A549 treated with ZK216348 at 1 μM for 4 hours (cell line): ENCODE results near the gene GGNBP2. TPM values are rescaled to one million over a fixed set of nuclear protein-coding genes. Genes with fewer than 3 reads are reported as not detected.

ENCODE experiments used
- total RNA-seq: library from RNA; stranded (reverse); fragments of 200-300 nt; extraction: Qiagen RNA extraction; gene quantifications from 5 replicates; pipeline ENCODE4 v1.2.3, GENCODE V29; 2022; ENCODE audit warnings: low read depth

Gene GGNBP2, protein sequence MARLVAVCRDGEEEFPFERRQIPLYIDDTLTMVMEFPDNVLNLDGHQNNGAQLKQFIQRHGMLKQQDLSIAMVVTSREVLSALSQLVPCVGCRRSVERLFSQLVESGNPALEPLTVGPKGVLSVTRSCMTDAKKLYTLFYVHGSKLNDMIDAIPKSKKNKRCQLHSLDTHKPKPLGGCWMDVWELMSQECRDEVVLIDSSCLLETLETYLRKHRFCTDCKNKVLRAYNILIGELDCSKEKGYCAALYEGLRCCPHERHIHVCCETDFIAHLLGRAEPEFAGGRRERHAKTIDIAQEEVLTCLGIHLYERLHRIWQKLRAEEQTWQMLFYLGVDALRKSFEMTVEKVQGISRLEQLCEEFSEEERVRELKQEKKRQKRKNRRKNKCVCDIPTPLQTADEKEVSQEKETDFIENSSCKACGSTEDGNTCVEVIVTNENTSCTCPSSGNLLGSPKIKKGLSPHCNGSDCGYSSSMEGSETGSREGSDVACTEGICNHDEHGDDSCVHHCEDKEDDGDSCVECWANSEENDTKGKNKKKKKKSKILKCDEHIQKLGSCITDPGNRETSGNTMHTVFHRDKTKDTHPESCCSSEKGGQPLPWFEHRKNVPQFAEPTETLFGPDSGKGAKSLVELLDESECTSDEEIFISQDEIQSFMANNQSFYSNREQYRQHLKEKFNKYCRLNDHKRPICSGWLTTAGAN
- total RNA-seq, result 57.6 to 81.3 TPM (median 63.4 TPM) in 5 replicates

DNA sequence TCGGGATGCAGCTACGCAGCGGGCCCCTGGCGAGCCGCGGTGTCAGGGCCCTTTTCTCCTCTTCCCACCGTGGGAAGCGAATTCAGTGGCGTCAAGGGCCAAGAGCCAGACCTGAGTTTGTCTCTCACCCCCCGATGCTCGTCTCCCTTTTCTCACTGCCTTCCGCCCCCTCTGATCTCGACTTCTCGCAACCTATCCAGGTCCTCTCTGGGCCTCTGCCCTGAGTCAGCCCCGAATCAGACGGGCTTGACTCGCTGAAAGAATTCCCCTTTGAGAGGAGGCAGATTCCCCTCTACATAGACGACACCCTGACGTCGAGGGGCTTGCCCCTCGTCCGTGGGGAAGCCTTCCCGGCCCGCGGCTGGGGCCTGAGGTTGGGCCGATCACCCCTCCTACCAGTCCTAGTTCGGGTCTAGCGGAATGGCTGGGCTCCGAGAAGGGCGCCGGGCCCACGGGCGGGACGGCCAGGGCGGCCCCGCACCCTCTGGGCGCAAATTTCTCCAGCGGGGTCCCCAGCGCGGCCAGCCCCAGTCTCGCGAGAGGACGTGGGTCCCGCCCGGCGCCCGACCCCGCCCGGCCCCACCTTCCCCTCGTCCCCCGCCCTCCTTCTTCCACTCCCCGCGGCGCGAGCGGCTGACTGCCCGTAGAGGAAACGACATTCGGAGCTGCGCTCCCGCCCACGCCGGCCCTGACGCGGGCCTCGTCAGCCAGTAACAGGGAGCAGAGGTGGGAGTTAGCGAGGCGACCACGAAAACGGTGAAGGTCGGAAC is at the start of gene GGNBP2:
GGNBP2 (plus strand) TSS at position 613 of the 770 bp plus-strand sequence. CDS start 806 bp downstream, outside the sequence.

DNA sequence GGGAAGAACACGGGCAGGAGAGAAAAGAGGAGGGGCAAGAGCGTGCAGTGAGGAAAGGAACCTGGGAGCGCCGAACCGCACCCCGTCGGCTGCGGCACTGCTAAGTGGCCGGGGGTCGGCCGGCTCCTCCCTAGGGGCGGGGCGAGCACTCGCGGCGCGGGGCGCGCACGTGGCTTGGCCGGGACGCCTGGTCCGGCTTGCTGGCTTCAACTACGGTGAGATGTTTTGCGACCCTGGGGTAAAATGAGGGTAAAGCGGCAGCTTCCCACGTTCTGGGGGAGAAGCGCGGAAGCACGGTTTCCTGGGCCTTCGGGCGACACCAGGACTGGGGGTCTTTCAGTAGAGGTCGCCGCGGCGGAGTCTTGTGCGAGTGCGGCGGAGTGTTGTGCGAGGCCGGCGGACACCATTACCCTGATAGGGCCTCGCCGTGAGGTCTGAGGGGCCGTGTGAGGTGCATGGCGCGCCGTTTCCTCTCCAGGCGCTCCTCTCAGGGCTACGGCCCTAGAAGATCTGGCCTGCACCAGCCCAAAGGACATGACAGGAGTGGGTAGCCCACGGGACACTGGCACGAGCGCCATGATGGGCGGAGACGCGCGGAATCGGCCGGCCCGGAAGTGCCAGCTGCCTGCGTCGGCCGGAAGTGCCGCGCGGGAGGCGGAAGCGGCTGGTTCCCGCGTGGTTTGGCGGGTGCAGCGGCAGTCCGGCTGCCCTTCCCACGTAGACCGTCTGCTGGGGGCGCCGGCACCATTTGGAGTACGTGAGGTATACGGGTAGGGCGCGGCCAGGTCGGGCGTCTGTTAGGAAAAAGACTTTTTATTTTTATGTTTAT is 9.7 kb upstream of the GGNBP2 start, which contains the start of the genes MYO19 and PIGW:
MYO19 (minus strand) TSS at position 29 of the 829 bp plus-strand sequence. CDS start 2,330 bp downstream, outside the sequence.
PIGW (plus strand) TSS at position 148 of the 829 bp plus-strand sequence. CDS start 2,115 bp downstream, outside the sequence.

DNA sequence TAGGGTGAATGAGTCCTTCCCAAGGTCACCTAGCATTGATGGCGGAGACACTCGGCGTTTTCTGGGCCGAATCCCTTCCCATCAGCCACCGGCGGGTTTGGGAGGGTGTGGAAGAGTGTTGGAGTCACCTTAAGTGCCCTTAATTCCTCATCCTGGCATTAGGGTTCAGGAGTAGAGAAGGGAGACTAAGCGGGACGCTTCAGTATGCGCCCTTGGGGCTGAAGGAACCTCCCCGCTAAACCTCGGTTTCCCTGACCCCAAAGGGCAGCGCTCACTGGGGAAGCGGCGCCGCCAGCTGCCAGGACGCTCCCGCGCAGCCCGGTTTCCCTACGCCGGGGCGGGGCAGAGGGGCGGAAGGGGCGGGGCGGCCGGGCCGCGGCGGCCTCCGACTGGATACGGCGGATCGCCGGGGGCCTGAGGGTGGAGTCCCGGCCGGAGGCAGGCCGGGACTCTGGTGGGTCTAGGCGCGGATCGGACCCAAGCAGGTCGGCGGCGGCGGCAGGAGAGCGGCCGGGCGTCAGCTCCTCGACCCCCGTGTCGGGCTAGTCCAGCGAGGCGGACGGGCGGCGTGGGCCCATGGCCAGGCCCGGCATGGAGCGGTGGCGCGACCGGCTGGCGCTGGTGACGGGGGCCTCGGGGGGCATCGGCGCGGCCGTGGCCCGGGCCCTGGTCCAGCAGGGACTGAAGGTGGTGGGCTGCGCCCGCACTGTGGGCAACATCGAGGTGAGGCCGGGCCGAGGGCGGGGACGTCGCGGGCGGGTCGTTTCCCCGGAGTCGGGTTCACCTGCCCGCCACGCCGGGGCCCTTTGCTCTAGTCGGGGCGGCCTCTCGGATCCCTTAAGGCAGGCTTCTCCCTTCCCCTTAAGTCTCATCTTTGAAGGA is 47.0 kb downstream of the GGNBP2 start, which contains the start of gene DHRS11:
DHRS11 (plus strand) TSS at position 446 of the 882 bp plus-strand sequence; CDS start at position 577, 131 bp downstream.

DNA sequence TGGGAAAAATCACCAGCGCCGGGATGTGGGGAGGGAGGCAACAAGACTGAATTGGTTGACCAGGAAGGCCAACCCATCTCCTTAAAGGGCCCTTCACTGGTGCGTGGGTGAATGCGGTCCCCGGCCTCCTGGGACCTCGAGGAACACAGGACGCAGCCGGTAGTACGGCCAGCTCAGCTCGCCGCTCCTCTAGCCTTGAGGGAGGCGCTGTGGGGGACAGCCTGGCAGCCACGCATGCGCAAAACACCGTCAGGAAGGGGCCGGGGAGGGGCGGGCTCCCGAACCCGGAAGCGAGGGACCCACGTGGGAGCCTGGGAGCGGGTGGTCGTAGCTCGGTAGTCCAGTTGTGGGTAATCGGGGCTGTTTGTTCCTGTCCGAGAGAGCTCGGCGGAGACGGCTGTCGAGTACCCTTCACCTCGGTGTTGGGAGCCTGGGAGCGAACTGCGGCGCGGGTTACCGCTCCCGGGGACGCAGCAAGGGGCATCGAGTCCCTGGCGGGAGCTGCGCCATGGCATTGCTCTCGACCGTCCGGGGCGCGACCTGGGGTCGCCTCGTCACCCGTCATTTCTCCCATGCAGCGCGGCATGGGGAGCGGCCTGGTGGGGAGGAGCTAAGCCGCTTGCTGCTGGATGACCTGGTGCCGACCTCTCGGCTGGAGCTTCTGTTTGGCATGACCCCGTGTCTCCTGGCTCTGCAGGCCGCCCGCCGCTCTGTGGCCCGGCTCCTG is 56.7 kb downstream of the GGNBP2 start, which contains the start of gene MRM1:
MRM1 (plus strand) TSS at position 281 of the 727 bp plus-strand sequence; CDS start at position 509, 228 bp downstream.

Other genes with a start within 250 kb of the GGNBP2 start
- gene TBC1D3G, start 221.0 kb upstream of the GGNBP2 start, total RNA-seq, result not detected in 5 replicates
- not detected in 5 replicates for gene TBC1D3H, start 156.5 kb upstream of the GGNBP2 start, total RNA-seq
- 76.2 to 89.2 TPM (median 80.7 TPM) in 5 replicates for gene ZNHIT3, start 58.2 kb upstream of the GGNBP2 start, total RNA-seq
- 49.9 to 65.9 TPM (median 62.7 TPM) in 5 replicates for gene MYO19, start 10.1 kb upstream of the GGNBP2 start, total RNA-seq
- 21.0 to 31.1 TPM (median 24.4 TPM) in 5 replicates for gene PIGW, start 9.9 kb upstream of the GGNBP2 start, total RNA-seq
- gene DHRS11, start 47.0 kb downstream of the GGNBP2 start, total RNA-seq, result 4.9 to 9.2 TPM (median 7.5 TPM) in 5 replicates
- 10.0 to 18.4 TPM (median 17.9 TPM) in 5 replicates for gene MRM1, start 56.7 kb downstream of the GGNBP2 start, total RNA-seq